Keratinocyte (primary cell): ENCODE data around the gene RUFY3.
"Not testable (repeated sequence)": the region's sequence is repeated elsewhere in the genome, so short reads cannot be mapped to it uniquely, and the experiment has no call there.

Source experiments
- CTCF ChIP-seq, 3 experiments: IDR thresholded peaks in 1 of 3; conservative IDR thresholded peaks in 1 of 3; optimal IDR thresholded peaks in 1 of 3; 2 replicates in 2 of 3; 3 replicates in 1 of 3; pipeline versions ENCODE3 to v1.5.1; 2011; ENCODE audit warnings: low read length in 3 of 3, mild to moderate bottlenecking in 3 of 3, moderate library complexity in 2 of 3, control low read depth in 1 of 3, inconsistent platforms in 1 of 3; ENCODE audit not compliant: insufficient read depth in 2 of 3; ENCODE audit errors: extremely low read depth in 1 of 3
- EZH2 ChIP-seq: IDR thresholded peaks from one replicate; pipeline ENCODE4 v1.6.1; 2012; ENCODE audit warnings: inconsistent platforms, mild to moderate bottlenecking, low read length, moderate library complexity

DNA sequence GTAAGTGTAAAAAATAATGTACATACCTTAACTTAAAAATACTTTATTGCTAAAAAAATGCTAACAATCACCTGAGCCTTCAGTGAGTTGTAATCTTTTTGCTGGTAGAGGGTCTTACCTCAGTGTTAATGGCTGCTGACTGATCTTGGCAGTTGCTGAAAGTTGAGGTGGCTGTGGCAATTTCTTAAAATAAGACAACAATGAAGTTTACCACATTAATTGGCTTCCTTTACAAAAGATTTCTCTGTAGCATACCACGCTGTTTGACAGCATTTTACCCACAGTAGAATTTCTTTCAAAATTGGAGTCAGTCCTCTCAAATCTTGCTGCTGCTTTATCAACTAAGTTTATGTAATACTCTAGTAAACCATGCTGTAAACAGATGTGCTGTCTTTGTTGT is 47.6 kb downstream of the RUFY3 start:
- TF ChIP-seq CTCF (optimal IDR thresholded peaks at IDR 0.05 in 1 of 3, IDR thresholded peaks at IDR 0.05 in 1 of 3, conservative IDR thresholded peaks at IDR 0.05 in 1 of 3; ENCODE audit: extremely low read depth in 1 of 3, insufficient read depth in 2 of 3, low read length in 3 of 3); EZH2: not testable (repeated sequence)
